ENCODE data around the gene CMTM1. TPM values are rescaled to one million over a fixed set of nuclear protein-coding genes. Genes with fewer than 3 reads are reported as not detected.
A peak's percentile ranks its signal among the peaks of the same experiment; 100 is the strongest.
"Not testable (repeated sequence)": the region's sequence is repeated elsewhere in the genome, so short reads cannot be mapped to it uniquely, and the experiment has no call there.

CMTM1 gene
- total and polyA plus RNA-seq, 10 donors, result 0.15 to 19.0 (median 4.2) TPM

DNA sequence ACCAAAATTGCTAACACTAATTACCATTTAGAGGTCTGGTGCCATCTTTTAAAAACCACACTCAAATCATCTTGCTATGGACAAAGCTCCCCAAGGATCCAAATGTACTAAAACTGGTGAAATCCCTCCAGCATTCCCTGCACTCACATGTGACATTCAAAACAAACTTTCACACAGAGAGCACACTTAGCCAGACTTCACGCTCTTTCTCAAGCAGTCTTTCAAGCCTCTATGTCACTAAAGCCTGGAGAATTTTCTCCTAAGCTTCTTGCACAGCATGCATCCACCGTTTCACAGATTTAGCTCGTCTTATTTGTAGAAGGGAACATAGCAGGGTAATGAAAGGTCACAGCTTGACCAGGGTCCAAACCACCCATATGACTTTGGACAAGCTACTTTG is 57.5 kb downstream of the CMTM1 start:
- no peak overlapping the region for H3K27ac ChIP-seq
- WGBS, 5 donors, result 89 to 95% (median 90%) methylated on average over 3 of the region's 3 CpGs
- intact Hi-C loops (cut with DNase I; ENCODE audit: low total_unique reads), result no loop called here

DNA sequence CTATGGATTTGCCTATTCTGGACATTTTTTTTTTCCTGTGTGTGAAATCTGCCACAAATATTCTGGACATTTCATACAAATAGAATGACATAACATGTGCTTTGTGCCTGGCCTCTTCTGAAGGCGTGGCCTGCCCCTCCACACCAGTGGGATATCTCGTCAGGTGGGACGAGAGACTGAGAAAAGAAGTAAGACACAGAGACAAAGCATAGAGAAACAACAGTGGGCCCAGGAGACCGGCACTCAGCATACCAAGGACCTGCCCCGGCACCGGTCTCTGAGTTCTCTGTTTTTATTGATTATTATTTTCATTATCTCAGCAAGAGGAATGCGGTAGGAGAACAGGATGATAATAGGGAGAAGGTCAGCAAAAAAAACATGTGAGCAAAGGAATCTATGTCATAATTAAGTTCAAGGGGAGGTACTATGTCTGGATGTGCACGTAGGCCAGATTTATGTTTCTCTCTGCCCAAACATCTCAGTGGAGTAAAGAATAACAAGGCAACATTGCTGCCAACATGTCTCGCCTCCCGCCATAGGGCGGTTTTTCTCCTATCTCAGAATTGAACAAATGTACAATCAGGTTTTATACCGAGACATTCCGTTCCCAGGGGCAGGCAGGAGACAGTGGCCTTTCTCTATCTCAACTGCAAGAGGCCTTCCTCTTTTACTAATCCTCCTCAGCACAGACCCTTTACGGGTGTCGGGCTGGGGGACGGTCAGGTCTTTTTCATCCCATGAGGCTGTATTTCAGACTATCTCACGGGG is 61.6 kb downstream of the CMTM1 start:
- peak; percentile 24 for DNase-seq
- 89 to 93% (median 92%) methylated on average over 17 of the region's 17 CpGs for WGBS, 5 donors
- H3K27ac ChIP-seq; intact Hi-C loops (cut with DNase I; ENCODE audit: low total_unique reads); H3K9me3 ChIP-seq; H3K4me1 ChIP-seq; H3K36me3 ChIP-seq; H3K4me3 ChIP-seq; H3K27me3 ChIP-seq (replicated peaks in 1 of 7): not testable (repeated sequence)

More for the DNA sequence above, 57.5 kb downstream of the CMTM1 start:
- no peaks in the 10 kb centered on the region for H3K9me3 ChIP-seq
- H3K4me1 ChIP-seq, result peaks cover 0 to 11% (median 0%) of the 10 kb centered on the region in 6 donors
- TF ChIP-seq, protein P1, sequence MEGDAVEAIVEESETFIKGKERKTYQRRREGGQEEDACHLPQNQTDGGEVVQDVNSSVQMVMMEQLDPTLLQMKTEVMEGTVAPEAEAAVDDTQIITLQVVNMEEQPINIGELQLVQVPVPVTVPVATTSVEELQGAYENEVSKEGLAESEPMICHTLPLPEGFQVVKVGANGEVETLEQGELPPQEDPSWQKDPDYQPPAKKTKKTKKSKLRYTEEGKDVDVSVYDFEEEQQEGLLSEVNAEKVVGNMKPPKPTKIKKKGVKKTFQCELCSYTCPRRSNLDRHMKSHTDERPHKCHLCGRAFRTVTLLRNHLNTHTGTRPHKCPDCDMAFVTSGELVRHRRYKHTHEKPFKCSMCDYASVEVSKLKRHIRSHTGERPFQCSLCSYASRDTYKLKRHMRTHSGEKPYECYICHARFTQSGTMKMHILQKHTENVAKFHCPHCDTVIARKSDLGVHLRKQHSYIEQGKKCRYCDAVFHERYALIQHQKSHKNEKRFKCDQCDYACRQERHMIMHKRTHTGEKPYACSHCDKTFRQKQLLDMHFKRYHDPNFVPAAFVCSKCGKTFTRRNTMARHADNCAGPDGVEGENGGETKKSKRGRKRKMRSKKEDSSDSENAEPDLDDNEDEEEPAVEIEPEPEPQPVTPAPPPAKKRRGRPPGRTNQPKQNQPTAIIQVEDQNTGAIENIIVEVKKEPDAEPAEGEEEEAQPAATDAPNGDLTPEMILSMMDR (IDR thresholded peaks at IDR 0.05 in 8 of 11, conservative IDR thresholded peaks at IDR 0.05 in 3 of 11), result no peak
- TF ChIP-seq POLR2AphosphoS5 (IDR thresholded peaks at IDR 0.05) (no peak), POLR2A (IDR thresholded peaks at IDR 0.05) (no peak)
- no peak overlapping the region for H3K4me3 ChIP-seq
- peaks cover 0 to 15% (median 0%) of the 10 kb centered on the region in 6 donors for H3K36me3 ChIP-seq
- no peak for DNase-seq
- no peaks in the 10 kb centered on the region for H3K27me3 ChIP-seq (replicated peaks in 1 of 7)

Small RNA genes within 50 kb of the gene (small RNA-seq; reads per million reads assigned to genes)
- 0 reads per million in 4 donors for gene CKLF-CMTM1

Other genes with a start within 250 kb of the CMTM1 start
- gene CDH5, start 199.7 kb upstream of the CMTM1 start, total RNA-seq, result 10 to 100 TPM; 33.2 to 62.7 (median 46.6) TPM
- gene CDH5, start 199.7 kb upstream of the CMTM1 start, polyA plus RNA-seq, result 10 to 100 TPM in 1 of 3 donors, 1 to 10 TPM in 2; 6.7 to 12.6 (median 8.9) TPM
- under 1 TPM in 4 of 7 donors, not detected in 3; 0.21 to 0.68 (median 0.45) TPM for gene BEAN1, start 139.1 kb upstream of the CMTM1 start, total RNA-seq
- under 1 TPM; 0.30 to 0.42 (median 0.30) TPM for gene BEAN1, start 139.1 kb upstream of the CMTM1 start, polyA plus RNA-seq
- gene TK2, start 16.3 kb upstream of the CMTM1 start, total RNA-seq, result 10 to 100 TPM; 21.3 to 56.6 (median 40.1) TPM
- gene TK2, start 16.3 kb upstream of the CMTM1 start, polyA plus RNA-seq, result 10 to 100 TPM in 1 of 3 donors, 1 to 10 TPM in 2; 8.3 to 19.8 (median 9.2) TPM
- gene CKLF, start 13.9 kb upstream of the CMTM1 start, total RNA-seq, result 100 to 1,000 TPM in 3 of 7 donors, 10 to 100 TPM in 4; 65.5 to 132 (median 76.8) TPM
- 10 to 100 TPM; 61.9 to 76.2 (median 74.7) TPM for gene CKLF, start 13.9 kb upstream of the CMTM1 start, polyA plus RNA-seq
- 10 to 100 TPM in 4 of 7 donors, 1 to 10 TPM in 3; 3.3 to 54.6 (median 12.1) TPM for gene CMTM2, start 13.0 kb downstream of the CMTM1 start, total RNA-seq
- gene CMTM2, start 13.0 kb downstream of the CMTM1 start, polyA plus RNA-seq, result 1 to 10 TPM in 2 of 3 donors, under 1 TPM in 1; 0.70 to 8.7 (median 5.8) TPM
- 10 to 100 TPM; 37.6 to 53.1 (median 41.9) TPM for gene CMTM3, start 38.3 kb downstream of the CMTM1 start, total RNA-seq
- gene CMTM3, start 38.3 kb downstream of the CMTM1 start, polyA plus RNA-seq, result 10 to 100 TPM; 16.2 to 25.0 (median 23.4) TPM
- gene CMTM4, start 130.3 kb downstream of the CMTM1 start, total RNA-seq, result 10 to 100 TPM in 1 of 7 donors, 1 to 10 TPM in 6; 3.8 to 10.2 (median 7.4) TPM
- gene CMTM4, start 130.3 kb downstream of the CMTM1 start, polyA plus RNA-seq, result 1 to 10 TPM in 2 of 3 donors, under 1 TPM in 1; 0.70 to 1.5 (median 1.1) TPM
- 100 to 1,000 TPM in 5 of 7 donors, 10 to 100 TPM in 2; 77.7 to 132 (median 118) TPM for gene DYNC1LI2, start 185.2 kb downstream of the CMTM1 start, total RNA-seq
- gene DYNC1LI2, start 185.2 kb downstream of the CMTM1 start, polyA plus RNA-seq, result 10 to 100 TPM; 15.6 to 33.2 (median 24.5) TPM
- gene TERB1, start 235.1 kb downstream of the CMTM1 start, total RNA-seq, result under 1 TPM in 1 of 7 donors, not detected in 6; 0.41 TPM
- gene TERB1, start 235.1 kb downstream of the CMTM1 start, polyA plus RNA-seq, result under 1 TPM in 1 of 3 donors, not detected in 2; 0.04 TPM

Measured in spleen (tissue), 11 donors.